GM12878 (cell line): ENCODE results near the gene SIM1. TPM values are rescaled to one million over a fixed set of nuclear protein-coding genes. Genes with fewer than 3 reads are reported as not detected.

Experiments
- ATAC-seq: fragments of 200-7000 bp; cut with Tn5 transposase; 3 replicates; pipeline ENCODE4 v1.9.1; 2020; ENCODE audit warnings: mild to moderate bottlenecking, moderate library complexity
- BruUV-seq: library from RNA; stranded (reverse); fragments of 400-500 nt; replicated peaks from 2 replicates; lab custom pipeline; 2021; lab: Mats Ljungman, UMichigan
- CTCF ChIA-PET: fragments of 300-600 bp; sonication (Branson Sonifier 250); formaldehyde crosslinking; extraction: SDS; loops from one replicate; lab custom pipeline; 2021; ENCODE audit warnings: inconsistent platforms; lab: Yijun Ruan, JAX
- POLR2A ChIA-PET: fragments of 350-600 bp; formaldehyde crosslinking; extraction: SDS; loops from one replicate; lab custom pipeline; 2021; ENCODE audit warnings: inconsistent platforms; lab: Charles Lee
- RAD21 ChIA-PET: fragments of 300-600 bp; sonication (Branson Sonifier 250); formaldehyde crosslinking; loops from one replicate; lab custom pipeline; 2023; ENCODE audit warnings: antibody characterized with exemption; ENCODE audit not compliant: unreplicated experiment; lab: Charles Lee
- SMC1A ChIA-PET: fragments of 300-600 bp; sonication (Branson Sonifier 250); formaldehyde crosslinking; loops from one replicate; lab custom pipeline; 2023; ENCODE audit not compliant: unreplicated experiment, uncharacterized antibody; lab: Charles Lee
- DNase-seq: peaks from one replicate; pipeline ENCODE4 v3.0.0-alpha.2; 2011; ENCODE audit warnings: low read depth, low spot score
- FAIRE-seq: peaks from 3 replicates; lab custom pipeline; 2011; peaks lifted over from hg19 to GRCh38; lab: Jason Lieb, UNC
- H2AFZ ChIP-seq: 2 replicates; pipeline ENCODE4 v1.6.0; 2011; ENCODE audit warnings: low read depth, low read length, control low read depth; ENCODE audit not compliant: control insufficient read depth
- H3K27ac ChIP-seq: 2 replicates; pipeline ENCODE4 v1.5.1; 2011; ENCODE audit warnings: control low read depth; ENCODE audit not compliant: control insufficient read depth, insufficient read depth
- H3K27me3 ChIP-seq, 2 experiments: replicated peaks in 1 of 2; 2 replicates each; pipeline versions ENCODE4 v1.6.0 to v1.6.1; 2011; ENCODE audit warnings: low read length in 1 of 2; ENCODE audit not compliant: control insufficient read depth in 2 of 2, insufficient read depth in 2 of 2
- H3K36me3 ChIP-seq, 2 experiments: 2 replicates each; pipeline ENCODE4 v1.5.1; 2011; ENCODE audit warnings: low read length in 1 of 2; ENCODE audit not compliant: control insufficient read depth in 2 of 2, insufficient read depth in 2 of 2
- H3K4me1 ChIP-seq: 2 replicates; pipeline ENCODE4 v1.6.1; 2011; ENCODE audit warnings: mild to moderate bottlenecking, low read length, moderate library complexity, mixed read lengths; ENCODE audit not compliant: control insufficient read depth, insufficient read depth
- H3K4me2 ChIP-seq: 2 replicates; pipeline ENCODE4 v1.6.0; 2011; ENCODE audit warnings: control low read depth; ENCODE audit not compliant: control insufficient read depth, insufficient read depth
- H3K4me3 ChIP-seq: fragments of 200-600 bp; sonication (generic); 2 replicates; pipeline ENCODE4 v1.5.1; 2016
- H3K79me2 ChIP-seq: 2 replicates; pipeline ENCODE4 v1.6.0; 2011; ENCODE audit warnings: low read length; ENCODE audit not compliant: control insufficient read depth, insufficient read depth
- H3K9ac ChIP-seq: 2 replicates; pipeline ENCODE4 v1.8.0; 2011; ENCODE audit warnings: low read length, control low read depth, mixed read lengths; ENCODE audit not compliant: control insufficient read depth, insufficient read depth
- H3K9me3 ChIP-seq: replicated peaks from 3 replicates; pipeline ENCODE4 v1.5.1; 2011; ENCODE audit warnings: mild to moderate bottlenecking, low read length; ENCODE audit not compliant: control insufficient read depth, insufficient read depth
- H4K20me1 ChIP-seq: 2 replicates; pipeline ENCODE4 v1.6.0; 2011; ENCODE audit not compliant: control insufficient read depth, insufficient read depth
- CUX1 ChIP-seq: IDR thresholded peaks from 2 replicates; pipeline ENCODE4 v1.6.1; 2012; ENCODE audit warnings: improper control_type of control experiment, low read depth, low read length; ENCODE audit not compliant: insufficient replicate concordance
- WGBS: methylation state at CpG from one replicate; pipeline ENCODE4 v1.1.6; 2016; ENCODE audit warnings: low lambda C conversion rate; ENCODE audit not compliant: insufficient replicate concordance, insufficient coverage; ENCODE audit errors: missing lambda C conversion rate; 5-methylcytosine and 5-hydroxymethylcytosine counted together
- in situ Hi-C: fragments of 300-500 bp; cut with MboI; formaldehyde crosslinking; loops from 9 replicates; pipeline ENCODE4 v1.14.3; 2018; ENCODE audit warnings: mixed read lengths
- intact Hi-C: fragments of 100-400 bp; cut with micrococcal nuclease; formaldehyde crosslinking; loops from one replicate; pipeline ENCODE4 v1.14.2; 2022; ENCODE audit not compliant: unreplicated experiment
- polyA plus RNA-seq, 11 experiments: library from polyadenylated mRNA; depleted of rRNA in 4 of 11; unstranded in 6 of 11; stranded (reverse) in 5 of 11; fragments of >200 nt; fragmentation: Nextera tagmentation in 4 of 11; fragmentation: Illumina TruSeq in 1 of 11; extraction: Ambion mirVana in 4 of 11; extraction: Trizol in 1 of 11; gene quantifications; 1 replicate in 1 of 11; 2 replicates in 10 of 11; pipeline versions ENCODE4 v1.2.1 to v1.2.3, GENCODE V29; 2011 to 2016; ENCODE audit warnings: inconsistent platforms in 2 of 11, missing spikeins in 2 of 11, low read depth in 1 of 11
- total RNA-seq, 4 experiments: library from RNA; depleted of rRNA in 3 of 4; stranded (reverse); fragments of >200 nt in 3 of 4; fragmentation: Illumina TruSeq in 1 of 4; extraction: Trizol in 1 of 4; gene quantifications; 2 replicates each; pipeline versions ENCODE4 v1.2.1 to v1.2.3, GENCODE V29; 2013 to 2021

SIM1 gene
- total and polyA plus RNA-seq, 10 of the 15 experiments (the other 5 are each of a cell fraction or from before 2014, with no cell fraction given): not detected

- intact Hi-C loops: no loop called here
- WGBS: 0% methylated on average over 3 of the region's 3 CpGs
- Histone ChIP-seq H3K79me2 (no peaks in the 10 kb centered on the region), H3K4me1 (no peaks in the 10 kb centered on the region), H3K4me3 (no peak overlapping the region), H2AFZ (no peak overlapping the region), H3K4me2 (no peak overlapping the region), H4K20me1 (no peaks in the 10 kb centered on the region), H3K27me3 (peaks cover 24 to 32% of the 10 kb centered on the region in 2 experiments), H3K9me3 (peaks cover 3% of the 10 kb centered on the region; the same call in 2 of the 3 replicates), H3K36me3 (no peaks in the 10 kb centered on the region), H3K9ac (no peak overlapping the region), H3K27ac (no peak overlapping the region)
- CTCF ChIA-PET: interaction anchor here (0.6 to 1.0 kb wide), 3 partner anchors 8 to 623 kb away, joined by 3 to 4 read pairs (median 3); no protein-coding TSS in a partner anchor
- RAD21 ChIA-PET: no interaction called here
- in situ Hi-C loops: no loop called here
- no TSS peak for BruUV-seq
- POLR2A ChIA-PET: interaction anchor here (0.6 kb wide), 1 partner anchor 198 kb away, joined by 4 read pairs; no protein-coding TSS in a partner anchor
- FAIRE-seq (no peak), ATAC-seq (no peak), DNase-seq (no peak)
- no peak for TF ChIP-seq CUX1
- SMC1A ChIA-PET: no interaction called here
These were observed 11.7 kb downstream of the SIM1 start for GRCh38 chr6:100452998-100453397.
